SIG-M5 (cell line): ENCODE measurements around the gene CDR2.
A peak's percentile ranks its signal among the peaks of the same experiment; 100 is the strongest.
"Not testable (repeated sequence)": the region's sequence is repeated elsewhere in the genome, so short reads cannot be mapped to it uniquely, and the experiment has no call there.

Source experiments
- DNase-seq: peaks from one replicate; lab custom pipeline; 2025; lab: John Stamatoyannopoulos, UW

The CDR2 gene

GRCh38 chr16:22374311-22375116, at the start of gene CDR2:
TSS of gene CDR2 (minus strand) at chr16:22374619. CDS start at chr16:22374309, 310 bp downstream.
- peak; percentile 67 for DNase-seq

- no peak for DNase-seq
Measured at GRCh38 chr16:22423716-22424115, 49.3 kb upstream of the CDR2 start.

- DNase-seq, result no peak
Measured at GRCh38 chr16:22421136-22421535, 46.7 kb upstream of the CDR2 start.

DNA sequence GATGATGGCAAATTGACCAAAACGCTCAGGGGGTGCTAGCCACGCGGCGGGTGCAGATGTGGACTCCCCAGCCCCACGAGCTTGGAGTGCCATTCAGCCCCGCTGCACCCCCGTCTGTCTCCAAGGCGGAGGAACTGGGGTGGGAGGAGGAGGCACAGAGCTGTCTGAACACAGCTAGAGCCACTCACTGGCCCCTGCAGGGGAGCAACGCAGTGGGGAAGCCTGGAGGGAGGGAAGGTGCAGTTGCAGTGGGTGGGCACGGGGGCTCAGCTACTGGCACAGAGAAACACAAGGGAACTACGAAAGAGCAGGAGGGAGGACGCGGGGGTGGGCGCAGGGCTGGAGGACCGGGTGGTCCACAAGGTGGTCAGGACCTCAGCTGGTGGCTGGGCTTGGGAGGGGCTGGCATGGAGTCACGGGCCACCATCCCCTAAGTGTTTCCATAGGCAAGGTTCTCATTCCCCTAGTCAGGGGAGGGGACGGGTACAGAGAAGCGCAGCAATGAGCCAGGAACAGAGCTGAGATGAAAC, 46.3 kb upstream of the CDR2 start:
- DNase-seq, result no peak

- DNase-seq, result no peak
Measured at GRCh38 chr16:22419908-22420307, 45.5 kb upstream of the CDR2 start.

DNA sequence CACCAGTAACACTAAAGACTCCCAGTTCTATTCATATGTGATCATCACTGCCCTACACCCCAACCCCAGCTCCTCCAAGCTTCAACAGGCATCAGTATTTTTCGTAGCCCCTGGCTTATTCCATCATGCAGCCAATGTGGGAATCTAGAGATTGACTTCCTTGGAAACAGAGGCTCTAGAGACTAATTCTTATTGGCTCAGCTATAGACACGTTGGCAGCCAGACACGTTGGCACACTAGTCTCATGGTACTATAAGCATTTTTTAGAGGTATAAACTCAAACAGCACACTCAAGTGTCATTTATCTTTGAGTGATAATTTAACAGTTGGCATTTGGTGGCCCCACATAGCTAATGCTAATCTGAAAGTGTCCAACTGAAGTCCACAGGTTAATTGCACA, 44.4 kb upstream of the CDR2 start:
- DNase-seq, result no peak

DNA sequence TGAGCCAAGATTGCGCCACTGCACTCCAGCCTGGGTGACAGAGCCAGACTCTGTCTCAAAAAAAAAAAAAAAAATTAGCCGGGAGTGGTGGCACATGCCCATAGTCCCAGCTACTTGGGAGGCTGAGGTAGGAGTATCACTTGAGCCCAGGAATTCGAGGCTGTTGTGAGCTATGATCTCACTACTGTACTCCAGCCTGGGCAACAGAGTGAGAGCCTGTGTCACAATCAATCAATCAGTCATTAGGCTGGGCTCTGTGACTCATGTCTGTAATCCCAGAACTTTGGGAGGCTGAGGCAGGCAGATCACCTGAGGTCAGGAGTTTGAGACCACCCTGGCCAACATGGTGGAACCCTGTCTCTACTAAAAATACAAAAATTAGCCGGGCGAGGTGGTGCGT, 43.4 kb upstream of the CDR2 start:
- not testable (repeated sequence) for DNase-seq

- peak; percentile 87 for DNase-seq
Measured at GRCh38 chr16:22417019-22417418, 42.6 kb upstream of the CDR2 start.

DNA sequence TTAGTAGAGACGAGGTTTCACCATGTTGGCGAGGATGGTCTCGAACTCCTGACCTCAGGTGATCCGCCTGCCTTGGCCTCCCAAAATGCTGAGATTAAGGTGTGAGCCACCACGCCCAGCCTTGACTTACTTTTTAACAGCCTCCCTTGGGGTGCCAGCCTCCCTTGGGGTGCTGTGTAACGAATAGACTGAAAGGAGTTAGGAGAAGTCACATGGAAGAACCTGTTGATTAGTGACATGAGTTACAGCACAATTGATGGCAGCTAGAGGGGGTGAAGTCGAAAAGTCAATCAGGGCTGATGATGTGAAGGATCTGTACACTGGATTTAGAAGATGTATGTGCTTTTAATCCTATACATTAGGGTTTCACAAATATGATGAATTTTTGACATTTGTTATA, 39.4 kb upstream of the CDR2 start:
- no peak for DNase-seq

GRCh38 chr16:22407486-22407885, 33.1 kb upstream of the CDR2 start:
- no peak for DNase-seq

DNA sequence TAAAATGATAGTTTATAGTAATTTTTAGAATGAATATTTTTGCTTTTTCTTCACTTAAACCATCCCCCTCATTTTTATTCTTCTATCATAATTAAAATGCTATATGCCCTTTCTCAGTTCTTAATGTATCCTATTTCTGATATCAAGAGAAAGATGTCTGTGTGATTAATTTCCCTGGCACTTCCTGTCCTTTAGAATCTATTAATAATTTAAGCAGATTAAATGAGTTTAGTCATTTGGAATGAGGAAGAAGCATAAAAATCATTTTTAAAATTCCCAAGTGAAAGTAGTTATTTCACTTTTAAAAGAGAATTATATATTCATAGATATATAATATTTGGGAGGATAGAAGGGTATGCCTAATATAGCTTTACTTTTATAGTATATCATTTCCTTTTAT, 27.8 kb upstream of the CDR2 start:
- no peak for DNase-seq

- DNase-seq, result no peak
Measured at GRCh38 chr16:22400900-22401299, 26.5 kb upstream of the CDR2 start.

GRCh38 chr16:22397931-22398330, 23.5 kb upstream of the CDR2 start:
- DNase-seq, result no peak

DNA sequence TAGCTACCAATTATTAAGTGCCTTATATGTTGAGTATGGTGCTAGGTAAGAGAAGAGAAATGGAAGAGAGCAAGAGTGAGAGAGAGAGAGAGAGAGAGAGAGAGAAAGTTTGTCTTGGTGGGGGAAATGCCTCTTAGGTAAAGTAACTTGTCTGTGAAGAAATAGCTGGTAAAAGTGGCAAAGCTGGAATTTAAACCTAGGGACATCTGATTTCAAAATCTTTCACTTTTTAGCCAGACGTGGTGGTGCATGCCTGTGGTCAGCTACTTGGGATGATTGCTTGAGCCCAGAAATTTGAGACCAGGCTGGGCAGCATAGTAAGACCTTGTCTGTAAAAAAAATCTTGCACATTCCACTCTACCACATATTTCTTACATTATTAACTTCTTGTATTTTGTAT, 23.0 kb upstream of the CDR2 start:
- DNase-seq, result no peak

GRCh38 chr16:22395960-22396359, 21.5 kb upstream of the CDR2 start:
- no peak for DNase-seq

GRCh38 chr16:22394121-22394520, 19.7 kb upstream of the CDR2 start:
- no peak for DNase-seq

GRCh38 chr16:22388101-22388644, 13.8 kb upstream of the CDR2 start:
- DNase-seq, result no peak

DNA sequence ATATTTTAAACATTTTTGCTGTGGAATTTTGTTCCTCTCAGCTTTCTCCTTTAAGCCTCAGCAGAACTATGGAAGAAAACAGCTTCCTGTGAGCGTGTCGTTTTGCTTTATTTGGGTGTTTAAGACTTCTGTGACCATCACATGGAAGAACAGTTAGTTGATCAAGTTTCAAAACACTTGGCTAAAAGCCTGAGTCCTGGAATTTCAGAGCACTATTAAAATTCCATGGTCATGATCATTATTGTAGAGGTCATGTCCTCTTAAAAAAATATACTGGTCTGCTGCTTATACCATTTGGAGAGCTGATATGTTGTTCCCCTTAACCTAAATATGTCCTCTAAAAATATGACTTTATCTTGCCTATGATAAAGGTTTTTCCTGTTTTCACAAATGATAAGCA, 12.6 kb upstream of the CDR2 start:
- no peak for DNase-seq

- no peak for DNase-seq
Measured at GRCh38 chr16:22385196-22385595, 10.8 kb upstream of the CDR2 start.

- DNase-seq, result no peak
Measured at GRCh38 chr16:22383827-22384226, 9.4 kb upstream of the CDR2 start.

- DNase-seq, result no peak
Measured at GRCh38 chr16:22381392-22381791, 7.0 kb upstream of the CDR2 start.

DNA sequence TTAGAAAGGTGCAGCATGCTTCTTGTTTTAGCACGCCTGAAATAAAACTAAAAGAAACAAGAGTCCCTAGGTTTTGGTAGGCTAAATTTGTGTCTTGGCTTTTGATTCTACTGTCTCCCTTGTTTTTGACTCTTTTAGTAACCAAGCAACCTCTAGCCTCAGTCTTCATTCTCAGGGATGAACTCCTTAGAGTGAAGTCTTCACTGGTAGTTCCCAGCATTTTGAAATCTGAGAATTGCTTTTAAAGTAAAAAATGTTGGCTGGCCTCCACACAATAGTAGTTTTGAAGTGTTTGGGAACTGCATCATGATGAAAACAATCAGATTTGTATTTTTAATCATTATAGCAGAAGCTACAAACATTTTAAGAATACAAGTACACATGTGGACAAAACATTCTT, 6.1 kb upstream of the CDR2 start:
- DNase-seq, result no peak

DNA sequence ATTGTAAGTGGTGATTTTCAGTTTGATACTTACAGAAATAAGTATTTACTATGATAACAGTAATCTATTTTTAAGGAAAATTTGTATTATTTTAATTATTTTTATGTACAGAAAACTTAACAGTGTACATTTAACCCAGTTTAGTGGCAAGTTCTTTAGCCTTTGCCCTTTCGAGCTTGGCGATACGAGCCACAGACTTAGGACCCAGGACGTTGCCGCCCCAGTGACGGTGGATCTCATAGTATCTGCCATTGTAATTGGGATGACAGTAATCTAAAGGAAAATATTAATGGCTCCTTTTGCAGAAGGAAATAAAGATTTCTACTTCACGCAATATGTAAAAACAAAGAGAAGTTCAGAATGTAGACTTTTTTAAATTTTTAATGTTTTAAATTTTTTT, 5.2 kb upstream of the CDR2 start:
- no peak for DNase-seq
